ENCODE measurements around the gene PTDSS2.
A peak's percentile ranks its signal among the peaks of the same experiment; 100 is the strongest.

DNA sequence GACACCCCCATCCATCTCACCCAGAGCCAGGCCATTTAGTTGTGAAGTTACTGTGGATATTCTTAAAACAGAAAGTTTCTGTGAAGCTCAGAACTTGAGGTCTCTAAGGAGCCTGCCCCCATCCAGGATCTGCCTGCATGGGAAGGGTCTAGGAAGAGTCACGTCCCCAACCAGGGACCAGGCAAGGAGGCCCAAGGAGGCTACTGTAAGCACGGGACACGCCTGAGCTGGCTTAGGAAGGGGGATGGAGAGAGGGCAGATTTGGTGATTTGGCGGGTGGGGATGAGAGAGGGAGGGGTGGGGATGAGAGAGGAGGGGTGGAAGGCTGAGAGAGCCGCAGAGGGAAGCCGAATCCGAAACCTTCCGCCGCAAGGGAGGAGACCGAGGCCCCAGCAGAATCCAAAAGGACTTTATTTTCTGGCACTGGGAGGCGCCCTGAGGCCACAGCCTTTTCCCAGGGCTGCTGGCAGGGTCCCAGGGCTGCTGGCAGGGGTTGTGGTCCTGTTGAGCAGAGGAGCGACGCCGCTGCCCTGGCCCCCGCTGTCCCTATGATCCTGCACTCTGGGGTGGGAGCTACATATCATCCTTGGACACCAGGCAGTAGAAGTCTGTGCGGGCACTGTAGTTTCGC is 44.6 kb upstream of the PTDSS2 start:
- peak; percentile 35 for TF ChIP-seq CTCF (IDR thresholded peaks at IDR 0.05; ENCODE audit: low read depth, low read length, missing input control)
- peak in 1 of 2 donors; percentile 15 for TF ChIP-seq RXRA (IDR thresholded peaks at IDR 0.05)
- no peak for TF ChIP-seq YY1 (IDR thresholded peaks at IDR 0.05)
- TF ChIP-seq, protein P1, sequence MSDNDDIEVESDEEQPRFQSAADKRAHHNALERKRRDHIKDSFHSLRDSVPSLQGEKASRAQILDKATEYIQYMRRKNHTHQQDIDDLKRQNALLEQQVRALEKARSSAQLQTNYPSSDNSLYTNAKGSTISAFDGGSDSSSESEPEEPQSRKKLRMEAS (IDR thresholded peaks at IDR 0.05): no peak
- TF ChIP-seq TAF1 (conservative IDR thresholded peaks at IDR 0.05): no peak
- no peak for TF ChIP-seq JUND (IDR thresholded peaks at IDR 0.05)
- no peak for TF ChIP-seq GABPA (IDR thresholded peaks at IDR 0.05 in 1 of 2, conservative IDR thresholded peaks at IDR 0.05 in 1 of 2)
- no peak for TF ChIP-seq SP1 (IDR thresholded peaks at IDR 0.05)
- no peak for TF ChIP-seq REST (IDR thresholded peaks at IDR 0.05)
- TF ChIP-seq FOXA1 (IDR thresholded peaks at IDR 0.05): no peak
- TF ChIP-seq HNF4A (conservative IDR thresholded peaks at IDR 0.05): no peak
- TF ChIP-seq RAD21 (IDR thresholded peaks at IDR 0.05): peak; percentile 75 to 77
